Activated CD4-positive, alpha-beta T cell treated with anti-CD3 and anti-CD28 coated beads, Interleukin-2, amount 10 ng/mL, durations not matched to agents 24 days and 14 days (primary cell): ENCODE results near the gene FOXS1. TPM values are rescaled to one million over a fixed set of nuclear protein-coding genes. Genes with fewer than 3 reads are reported as not detected.

Source experiments
- DNase-seq: peaks from one replicate; pipeline ENCODE4 v3.0.0; 2022
- H3K27ac Mint-ChIP-seq: one replicate; pipeline ENCODE4 v1.8.0; 2022; ENCODE audit warnings: mild to moderate bottlenecking, mixed read lengths
- H3K27me3 Mint-ChIP-seq: one replicate; pipeline ENCODE4 v1.8.0; 2022; ENCODE audit warnings: mixed read lengths
- H3K36me3 Mint-ChIP-seq: one replicate; pipeline ENCODE4 v1.8.0; 2022; ENCODE audit warnings: low read depth, mild to moderate bottlenecking, mixed read lengths
- H3K4me1 Mint-ChIP-seq: one replicate; pipeline ENCODE4 v1.8.0; 2021; ENCODE audit warnings: mixed read lengths
- H3K4me3 Mint-ChIP-seq: one replicate; pipeline ENCODE4 v1.8.0; 2022; ENCODE audit warnings: mild to moderate bottlenecking, moderate library complexity, mixed read lengths
- H3K9me3 Mint-ChIP-seq: one replicate; pipeline ENCODE4 v1.8.0; 2021; ENCODE audit warnings: mixed read lengths
- intact Hi-C: fragments of 100-400 bp; cut with micrococcal nuclease; formaldehyde crosslinking; loops from one replicate; pipeline ENCODE4 v1.15.1; 2023
- total RNA-seq: library from RNA; stranded (reverse); gene quantifications from 2 replicates; pipeline ENCODE4 v1.2.3, GENCODE V29; 2022

Gene FOXS1
- total RNA-seq, 1 donor from 2014 or later: not detected

DNA sequence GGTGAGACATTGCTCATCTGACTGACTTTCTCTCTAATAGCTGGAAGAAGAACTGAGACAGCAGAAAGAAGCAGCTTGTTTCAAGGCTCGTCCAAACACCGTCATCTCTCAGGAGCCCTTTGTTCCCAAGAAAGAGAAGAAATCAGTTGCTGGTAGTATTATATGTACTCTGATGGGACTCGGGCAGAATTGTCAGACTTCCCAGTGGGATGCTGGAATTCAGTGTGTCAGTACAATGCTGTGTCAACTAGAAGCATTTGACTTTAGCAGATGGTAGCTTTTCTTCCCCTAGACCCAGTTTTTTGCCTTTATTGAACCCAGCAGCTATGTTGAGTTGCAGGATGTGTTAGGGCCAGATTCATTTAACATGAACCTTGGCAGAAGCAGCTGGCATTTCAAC is 48.0 kb downstream of the FOXS1 start:
- no peak overlapping the region for H3K27ac Mint-ChIP-seq
- H3K4me3 Mint-ChIP-seq: no peak overlapping the region
- H3K36me3 Mint-ChIP-seq: peaks cover 68% of the 10 kb centered on the region
- no peaks in the 10 kb centered on the region for H3K4me1 Mint-ChIP-seq
- intact Hi-C loops: no loop called here
- H3K27me3 Mint-ChIP-seq: no peaks in the 10 kb centered on the region
- DNase-seq: no peak
- no peaks in the 10 kb centered on the region for H3K9me3 Mint-ChIP-seq

Other genes with a start within 250 kb of the FOXS1 start
- 2.7 and 2.9 TPM in 2 replicates for gene ID1, start 240.3 kb downstream of the FOXS1 start, total RNA-seq
- not detected in 2 replicates for gene COX4I2, start 207.7 kb downstream of the FOXS1 start, total RNA-seq
- gene BCL2L1, start 122.7 kb downstream of the FOXS1 start, total RNA-seq: 379 and 381 TPM in 2 replicates
- 60.1 and 61.3 TPM in 2 replicates for gene TPX2, start 106.3 kb downstream of the FOXS1 start, total RNA-seq
- 0.26 and 0.28 TPM in 2 replicates for gene MYLK2, start 26.2 kb downstream of the FOXS1 start, total RNA-seq
- gene DUSP15, start 24.9 kb upstream of the FOXS1 start, total RNA-seq: not detected in 2 replicates
- not detected in 2 replicates for gene TTLL9, start 25.0 kb upstream of the FOXS1 start, total RNA-seq
- 18.2 and 19.3 TPM in 2 replicates for gene PDRG1, start 106.4 kb upstream of the FOXS1 start, total RNA-seq
- not detected in 2 replicates for gene XKR7, start 122.5 kb upstream of the FOXS1 start, total RNA-seq
- not detected in 2 replicates for gene CCM2L, start 164.8 kb upstream of the FOXS1 start, total RNA-seq
- gene HCK, start 206.6 kb upstream of the FOXS1 start, total RNA-seq: not detected in 2 replicates